ENCODE measurements around the gene SPTBN1.

Gene SPTBN1

GRCh38 chr2:54434711-54435110 is 21.4 kb upstream of the SPTBN1 start:
- DNase-seq = no peak

- no peak for DNase-seq
These were observed 20.6 kb upstream of the SPTBN1 start for GRCh38 chr2:54435325-54436226.

- no peak for DNase-seq
These were observed 18.5 kb upstream of the SPTBN1 start for GRCh38 chr2:54437588-54437987.

GRCh38 chr2:54438271-54438670 is 17.9 kb upstream of the SPTBN1 start:
- no peak for DNase-seq

- no peak for DNase-seq
These were observed 16.5 kb upstream of the SPTBN1 start for GRCh38 chr2:54439582-54439981.

- DNase-seq = no peak
These were observed 16.1 kb upstream of the SPTBN1 start for GRCh38 chr2:54440050-54440449.

GRCh38 chr2:54444503-54444902 is 11.6 kb upstream of the SPTBN1 start:
- DNase-seq = no peak

- no peak for DNase-seq
These were observed 10.0 kb upstream of the SPTBN1 start for GRCh38 chr2:54446122-54446521.

- DNase-seq = no peak
These were observed 9.5 kb upstream of the SPTBN1 start for GRCh38 chr2:54446625-54447024.

GRCh38 chr2:54454548-54455130 is 1.5 kb upstream of the SPTBN1 start:
- no peak for DNase-seq

- no peak for DNase-seq
These were observed 980 bp upstream of the SPTBN1 start for GRCh38 chr2:54455131-54455562.

- no peak for DNase-seq
These were observed 160 bp downstream of the SPTBN1 start for GRCh38 chr2:54456362-54456611.

GRCh38 chr2:54456612-54457322 is 640 bp downstream of the SPTBN1 start:
- DNase-seq = no peak

- DNase-seq = no peak
These were observed 1.3 kb downstream of the SPTBN1 start for GRCh38 chr2:54457323-54458023.

GRCh38 chr2:54459037-54459441 is 2.9 kb downstream of the SPTBN1 start:
- DNase-seq = no peak

GRCh38 chr2:54461261-54461660 is 5.1 kb downstream of the SPTBN1 start:
- no peak for DNase-seq

- DNase-seq = no peak
These were observed 8.2 kb downstream of the SPTBN1 start for GRCh38 chr2:54464341-54464740.

GRCh38 chr2:54465143-54465542 is 9.0 kb downstream of the SPTBN1 start:
- DNase-seq = no peak

- no peak for DNase-seq
These were observed 10.7 kb downstream of the SPTBN1 start for GRCh38 chr2:54466870-54467269.

- no peak for DNase-seq
These were observed 12.5 kb downstream of the SPTBN1 start for GRCh38 chr2:54468673-54469072.

GRCh38 chr2:54469484-54470053 is 13.4 kb downstream of the SPTBN1 start:
- no peak for DNase-seq

- DNase-seq = no peak
These were observed 14.3 kb downstream of the SPTBN1 start for GRCh38 chr2:54470266-54470938.
